ENCODE measurements around the gene JUND.

DNA sequence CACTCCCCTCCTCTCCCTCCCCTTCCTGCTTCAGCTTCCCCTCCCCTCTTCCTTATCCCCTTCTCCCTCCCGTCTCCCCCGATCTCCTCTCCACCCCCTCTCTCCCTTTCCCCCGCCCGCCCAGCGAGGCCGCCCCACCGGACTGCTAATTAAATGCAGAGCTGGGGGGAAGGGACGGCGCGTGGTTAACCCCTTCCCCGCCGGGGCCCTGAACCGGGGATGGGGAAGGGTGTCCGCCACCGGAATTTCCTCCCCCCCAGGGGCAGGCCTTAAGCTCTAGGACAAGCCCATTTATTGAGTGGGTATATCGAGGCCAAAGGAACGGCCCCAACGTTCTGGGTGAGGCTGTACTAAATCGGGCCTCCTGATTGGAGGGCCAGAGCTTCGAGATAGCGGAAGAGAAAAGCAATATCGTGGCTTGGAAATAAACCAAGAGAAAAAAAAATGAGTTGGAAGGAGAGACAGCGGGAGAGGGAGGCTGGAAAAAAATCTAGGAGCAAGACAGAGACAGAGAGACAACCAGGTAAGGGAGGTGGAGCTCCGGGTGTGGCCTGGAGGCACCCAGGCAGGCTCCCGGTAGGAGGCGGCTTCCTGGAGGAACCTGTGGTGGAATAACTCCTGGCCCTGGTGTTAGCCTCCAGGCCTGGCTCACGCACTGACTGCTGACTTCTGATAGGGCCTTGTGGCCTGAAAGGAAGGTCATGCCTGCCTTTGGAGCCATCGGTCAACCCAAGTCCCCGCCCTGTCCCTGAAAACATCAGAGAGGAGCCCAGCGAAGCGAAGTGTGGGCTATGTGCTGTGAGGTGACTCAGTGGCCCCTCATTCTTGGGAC, 11.6 kb upstream of the JUND start:
- TF ChIP-seq, protein P1, sequence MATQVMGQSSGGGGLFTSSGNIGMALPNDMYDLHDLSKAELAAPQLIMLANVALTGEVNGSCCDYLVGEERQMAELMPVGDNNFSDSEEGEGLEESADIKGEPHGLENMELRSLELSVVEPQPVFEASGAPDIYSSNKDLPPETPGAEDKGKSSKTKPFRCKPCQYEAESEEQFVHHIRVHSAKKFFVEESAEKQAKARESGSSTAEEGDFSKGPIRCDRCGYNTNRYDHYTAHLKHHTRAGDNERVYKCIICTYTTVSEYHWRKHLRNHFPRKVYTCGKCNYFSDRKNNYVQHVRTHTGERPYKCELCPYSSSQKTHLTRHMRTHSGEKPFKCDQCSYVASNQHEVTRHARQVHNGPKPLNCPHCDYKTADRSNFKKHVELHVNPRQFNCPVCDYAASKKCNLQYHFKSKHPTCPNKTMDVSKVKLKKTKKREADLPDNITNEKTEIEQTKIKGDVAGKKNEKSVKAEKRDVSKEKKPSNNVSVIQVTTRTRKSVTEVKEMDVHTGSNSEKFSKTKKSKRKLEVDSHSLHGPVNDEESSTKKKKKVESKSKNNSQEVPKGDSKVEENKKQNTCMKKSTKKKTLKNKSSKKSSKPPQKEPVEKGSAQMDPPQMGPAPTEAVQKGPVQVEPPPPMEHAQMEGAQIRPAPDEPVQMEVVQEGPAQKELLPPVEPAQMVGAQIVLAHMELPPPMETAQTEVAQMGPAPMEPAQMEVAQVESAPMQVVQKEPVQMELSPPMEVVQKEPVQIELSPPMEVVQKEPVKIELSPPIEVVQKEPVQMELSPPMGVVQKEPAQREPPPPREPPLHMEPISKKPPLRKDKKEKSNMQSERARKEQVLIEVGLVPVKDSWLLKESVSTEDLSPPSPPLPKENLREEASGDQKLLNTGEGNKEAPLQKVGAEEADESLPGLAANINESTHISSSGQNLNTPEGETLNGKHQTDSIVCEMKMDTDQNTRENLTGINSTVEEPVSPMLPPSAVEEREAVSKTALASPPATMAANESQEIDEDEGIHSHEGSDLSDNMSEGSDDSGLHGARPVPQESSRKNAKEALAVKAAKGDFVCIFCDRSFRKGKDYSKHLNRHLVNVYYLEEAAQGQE (IDR thresholded peaks at IDR 0.05; ENCODE audit: unreplicated experiment), result no peak
- TF ChIP-seq, protein P2, sequence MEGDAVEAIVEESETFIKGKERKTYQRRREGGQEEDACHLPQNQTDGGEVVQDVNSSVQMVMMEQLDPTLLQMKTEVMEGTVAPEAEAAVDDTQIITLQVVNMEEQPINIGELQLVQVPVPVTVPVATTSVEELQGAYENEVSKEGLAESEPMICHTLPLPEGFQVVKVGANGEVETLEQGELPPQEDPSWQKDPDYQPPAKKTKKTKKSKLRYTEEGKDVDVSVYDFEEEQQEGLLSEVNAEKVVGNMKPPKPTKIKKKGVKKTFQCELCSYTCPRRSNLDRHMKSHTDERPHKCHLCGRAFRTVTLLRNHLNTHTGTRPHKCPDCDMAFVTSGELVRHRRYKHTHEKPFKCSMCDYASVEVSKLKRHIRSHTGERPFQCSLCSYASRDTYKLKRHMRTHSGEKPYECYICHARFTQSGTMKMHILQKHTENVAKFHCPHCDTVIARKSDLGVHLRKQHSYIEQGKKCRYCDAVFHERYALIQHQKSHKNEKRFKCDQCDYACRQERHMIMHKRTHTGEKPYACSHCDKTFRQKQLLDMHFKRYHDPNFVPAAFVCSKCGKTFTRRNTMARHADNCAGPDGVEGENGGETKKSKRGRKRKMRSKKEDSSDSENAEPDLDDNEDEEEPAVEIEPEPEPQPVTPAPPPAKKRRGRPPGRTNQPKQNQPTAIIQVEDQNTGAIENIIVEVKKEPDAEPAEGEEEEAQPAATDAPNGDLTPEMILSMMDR (conservative IDR thresholded peaks at IDR 0.05; ENCODE audit: low read depth in 2 of 2), result no peak
- TF ChIP-seq EZH2phosphoT487 (IDR thresholded peaks at IDR 0.05; ENCODE audit: unreplicated experiment), result no peak
- no peak for TF ChIP-seq EZH2 (IDR thresholded peaks at IDR 0.05; ENCODE audit: low read depth, unreplicated experiment)
- peak; percentile 29; the same call in 1 of the 2 replicates for TF ChIP-seq CREB1 (CRISPR knock-in tag; IDR thresholded peaks at IDR 0.05; ENCODE audit: low read depth)
- TF ChIP-seq POLR2AphosphoS5 (IDR thresholded peaks at IDR 0.05; ENCODE audit: low read depth), result 0 out of 2 replicates have a peak, but pooled peaks have one; percentile 18
- TF ChIP-seq JUNB (IDR thresholded peaks at IDR 0.05; ENCODE audit: unreplicated experiment), result no peak
- TF ChIP-seq NANOG (IDR thresholded peaks at IDR 0.05; ENCODE audit: borderline replicate concordance), result no peak
- TF ChIP-seq ZNF114 (CRISPR knock-in tag; IDR thresholded peaks at IDR 0.05), result no peak
- no peak for TF ChIP-seq ZNF331 (CRISPR knock-in tag; IDR thresholded peaks at IDR 0.05; ENCODE audit: low read depth)
- TF ChIP-seq, protein P3, sequence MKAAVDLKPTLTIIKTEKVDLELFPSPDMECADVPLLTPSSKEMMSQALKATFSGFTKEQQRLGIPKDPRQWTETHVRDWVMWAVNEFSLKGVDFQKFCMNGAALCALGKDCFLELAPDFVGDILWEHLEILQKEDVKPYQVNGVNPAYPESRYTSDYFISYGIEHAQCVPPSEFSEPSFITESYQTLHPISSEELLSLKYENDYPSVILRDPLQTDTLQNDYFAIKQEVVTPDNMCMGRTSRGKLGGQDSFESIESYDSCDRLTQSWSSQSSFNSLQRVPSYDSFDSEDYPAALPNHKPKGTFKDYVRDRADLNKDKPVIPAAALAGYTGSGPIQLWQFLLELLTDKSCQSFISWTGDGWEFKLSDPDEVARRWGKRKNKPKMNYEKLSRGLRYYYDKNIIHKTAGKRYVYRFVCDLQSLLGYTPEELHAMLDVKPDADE (IDR thresholded peaks at IDR 0.05), result no peak
- TF ChIP-seq STAT1 (IDR thresholded peaks at IDR 0.05; ENCODE audit: unreplicated experiment), result no peak
